NCI-H748 (cell line): ENCODE measurements around the gene ZNF556.
"Not testable (repeated sequence)": the region's sequence is repeated elsewhere in the genome, so short reads cannot be mapped to it uniquely, and the experiment has no call there.

Source experiments
- DNase-seq: peaks from one replicate; lab custom pipeline; 2025; ENCODE audit not compliant: unreplicated experiment; lab: John Stamatoyannopoulos, UW

Gene ZNF556

GRCh38 chr19:2853015-2853606, 14.0 kb upstream of the ZNF556 start:
- no peak for DNase-seq

DNA sequence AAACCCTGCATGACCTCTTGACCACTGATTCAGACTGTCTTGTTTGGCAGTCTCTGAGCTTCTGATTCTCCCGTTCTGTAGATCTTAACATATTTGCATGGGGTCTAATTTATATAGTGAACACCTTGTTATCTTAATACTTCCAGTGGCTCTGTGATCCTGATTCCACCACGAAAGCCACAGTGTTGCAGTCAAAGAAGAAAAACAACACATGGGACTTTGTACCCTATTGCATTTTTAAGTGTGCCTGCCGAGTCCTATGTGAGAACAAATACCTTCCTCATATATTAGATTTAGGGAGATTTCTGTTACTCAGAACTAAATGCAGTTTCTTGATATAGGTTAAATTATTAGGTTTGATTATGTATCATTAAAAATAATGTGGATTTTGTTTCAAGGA, 12.3 kb upstream of the ZNF556 start:
- DNase-seq: no peak

GRCh38 chr19:2856457-2857050, 10.6 kb upstream of the ZNF556 start:
- no peak for DNase-seq

GRCh38 chr19:2858864-2859263, 8.3 kb upstream of the ZNF556 start:
- DNase-seq: no peak

- DNase-seq: no peak
Measured at GRCh38 chr19:2863816-2864215, 3.3 kb upstream of the ZNF556 start.

GRCh38 chr19:2865334-2866100, 1.6 kb upstream of the ZNF556 start:
- no peak for DNase-seq

- no peak for DNase-seq
Measured at GRCh38 chr19:2866495-2867024, 575 bp upstream of the ZNF556 start.

- no peak for DNase-seq
Measured at GRCh38 chr19:2869618-2870017, 2.5 kb downstream of the ZNF556 start.

DNA sequence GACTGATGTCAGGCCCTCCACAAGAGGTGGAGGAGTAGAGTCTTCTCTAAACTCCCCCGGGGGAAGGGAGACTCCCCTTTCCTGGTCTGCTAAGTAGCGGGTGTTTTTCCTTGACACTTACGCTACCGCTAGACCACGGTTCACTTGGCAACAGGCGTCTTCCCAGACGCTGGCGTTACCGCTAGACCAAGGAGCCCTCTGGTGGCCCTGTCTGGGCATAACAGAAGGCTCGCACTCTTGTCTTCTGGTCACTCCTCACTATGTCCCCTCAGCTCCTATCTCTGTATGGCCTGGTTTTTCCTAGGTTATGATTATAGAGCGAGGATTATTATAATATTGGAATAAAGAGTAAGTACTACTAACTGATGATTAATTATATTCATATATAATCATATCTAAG, 5.0 kb downstream of the ZNF556 start:
- not testable (repeated sequence) for DNase-seq

DNA sequence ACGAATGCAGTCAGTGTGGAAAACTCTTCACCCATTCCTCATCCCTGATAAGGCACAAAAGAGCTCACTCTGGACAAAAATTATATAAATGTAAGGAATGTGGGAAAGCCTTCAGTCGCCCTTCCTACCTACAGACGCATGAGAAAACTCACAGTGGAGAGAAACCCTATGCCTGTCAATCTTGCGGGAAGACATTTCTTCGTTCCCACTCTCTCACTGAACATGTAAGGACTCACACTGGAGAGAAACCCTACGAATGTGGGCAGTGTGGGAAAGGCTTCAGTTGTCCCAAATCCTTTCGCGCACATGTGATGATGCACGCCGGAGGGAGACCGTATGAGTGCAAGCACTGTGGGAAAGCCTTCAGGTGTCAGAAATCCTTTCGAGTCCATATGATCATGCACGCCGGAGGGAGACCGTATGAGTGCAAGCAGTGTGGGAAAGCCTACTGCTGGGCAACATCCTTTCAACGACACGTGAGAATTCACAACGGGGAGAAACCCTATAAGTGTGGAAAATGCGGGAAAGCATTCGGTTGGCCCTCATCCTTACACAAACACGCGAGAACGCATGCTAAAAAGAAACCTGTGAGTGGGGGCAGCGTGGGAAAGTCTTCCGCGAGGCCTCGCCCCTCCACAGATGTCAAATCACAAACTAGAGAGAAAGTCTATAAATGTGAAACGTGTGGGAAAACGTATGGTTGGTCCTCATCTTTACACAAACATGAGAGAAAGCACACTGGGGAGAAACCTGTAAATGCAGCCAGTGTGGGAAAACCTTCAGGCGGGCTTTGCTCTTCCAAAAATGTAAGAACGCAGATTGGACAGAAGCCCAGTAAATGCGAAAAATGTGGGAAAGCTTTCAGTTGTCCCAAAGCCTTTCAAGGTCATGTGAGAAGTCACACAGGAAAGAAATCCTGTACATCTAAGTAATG, 10.5 kb downstream of the ZNF556 start:
- DNase-seq: no peak

- no peak for DNase-seq
Measured at GRCh38 chr19:2883686-2884439, 16.7 kb downstream of the ZNF556 start.

- DNase-seq: no peak
Measured at GRCh38 chr19:2885736-2886135, 18.6 kb downstream of the ZNF556 start.

DNA sequence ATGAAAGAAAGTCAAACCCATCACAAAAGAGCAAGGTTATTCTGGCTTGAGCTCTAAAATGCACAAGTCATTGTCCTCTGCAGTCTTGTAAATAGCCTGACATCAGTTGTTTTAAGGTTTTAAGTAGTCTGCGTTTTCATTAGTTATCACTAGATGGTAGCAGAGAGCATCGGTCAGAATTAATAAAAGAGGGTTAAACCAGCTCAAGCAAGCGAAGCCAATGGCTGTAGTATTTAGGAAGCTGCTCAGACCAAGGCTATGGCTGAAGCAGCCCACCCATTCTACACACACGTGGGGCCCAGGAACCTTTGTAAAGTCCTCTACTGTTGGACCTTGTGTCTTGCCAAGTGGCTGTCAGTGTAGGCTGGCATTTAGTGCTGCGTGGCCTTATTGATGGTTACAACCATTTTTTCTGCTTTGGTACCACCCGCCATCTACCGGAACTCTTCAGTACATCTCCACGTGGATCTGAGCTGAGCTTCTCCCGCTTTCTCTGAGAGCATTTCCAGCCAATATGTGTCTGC, 20.3 kb downstream of the ZNF556 start:
- peak; percentile 64 for DNase-seq

DNA sequence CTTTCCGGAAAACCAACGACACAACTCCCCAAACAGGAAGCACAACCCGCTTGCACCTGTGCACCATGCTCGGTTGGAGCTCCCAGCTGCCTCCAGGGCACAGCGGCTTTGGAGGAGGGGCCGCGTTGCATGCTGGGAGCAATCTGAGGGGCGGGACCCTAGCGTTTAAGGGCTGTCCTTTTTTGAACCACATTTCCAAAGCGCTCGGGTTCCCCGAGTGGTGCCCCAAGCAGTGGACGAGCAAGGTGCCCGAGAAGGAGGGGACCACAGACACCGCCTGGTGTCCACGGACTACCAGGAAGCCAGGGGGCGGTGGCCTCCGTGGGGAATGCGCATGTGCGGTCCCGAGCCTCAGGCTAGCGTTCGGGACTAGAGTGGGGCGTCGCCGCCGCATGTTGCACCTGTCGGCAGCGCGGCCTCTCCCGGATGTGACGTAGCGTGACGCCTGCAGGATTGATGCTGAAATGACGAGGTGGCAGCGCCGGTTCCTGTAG, 21.6 kb downstream of the ZNF556 start:
- DNase-seq: no peak

GRCh38 chr19:2890531-2890930, 23.4 kb downstream of the ZNF556 start:
- not testable (repeated sequence) for DNase-seq

GRCh38 chr19:2896694-2897093, 29.6 kb downstream of the ZNF556 start:
- DNase-seq: no peak

DNA sequence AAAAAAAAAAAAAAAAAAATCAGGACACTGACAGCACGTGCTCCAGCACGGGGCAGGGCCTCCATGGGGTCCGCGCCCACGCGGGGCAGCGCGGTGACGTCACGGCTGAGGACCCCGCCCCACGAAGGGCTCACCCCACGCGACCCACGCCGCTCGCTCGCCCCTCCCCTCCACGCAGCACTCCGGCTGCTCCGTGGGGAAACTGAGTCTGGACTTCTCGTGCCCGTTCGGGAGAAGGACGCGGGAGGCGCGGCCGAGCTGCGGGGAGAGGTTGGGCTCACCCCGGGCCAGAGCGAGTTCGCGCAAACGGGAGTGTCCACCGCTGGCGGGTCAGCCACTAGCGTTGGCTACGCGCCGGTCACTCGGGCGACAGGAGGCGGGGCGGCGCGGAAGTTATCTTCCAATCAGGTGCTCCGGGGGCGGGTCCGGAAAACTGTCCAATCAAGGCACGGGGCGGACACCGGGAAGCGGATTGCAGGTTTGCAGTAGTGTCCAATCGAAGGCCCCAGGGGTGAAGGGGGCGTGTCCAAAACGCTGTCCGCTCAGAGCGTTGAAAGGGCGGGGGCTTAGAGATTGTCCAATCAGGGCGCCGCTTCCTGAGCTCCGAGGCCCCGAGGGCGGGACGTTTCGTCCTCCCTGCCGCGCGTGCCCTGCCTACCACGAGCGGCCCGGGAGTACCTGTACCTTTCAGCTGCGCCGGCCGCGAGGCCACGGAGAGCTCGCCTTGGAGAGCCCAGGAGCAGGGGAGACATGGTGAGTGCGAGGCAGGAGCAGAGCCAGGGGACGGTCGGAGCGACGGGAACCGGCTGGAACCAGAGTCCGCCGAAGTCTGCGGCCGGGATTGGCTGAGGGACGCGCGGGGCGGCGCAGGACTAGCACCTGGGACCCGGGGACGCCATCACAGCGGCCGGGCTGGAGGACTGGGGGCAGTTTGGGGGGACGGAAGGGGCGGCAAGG, 33.4 kb downstream of the ZNF556 start, which contains the start of gene ZNF57:
TSS of gene ZNF57 (plus strand) at position 633 of the 957 bp plus-strand sequence. CDS start at position 751, 118 bp downstream.
- peak; percentile 98 for DNase-seq

GRCh38 chr19:2902590-2903218, 35.6 kb downstream of the ZNF556 start:
- no peak for DNase-seq
